ENCODE measurements around the gene TNFRSF4. TPM values are rescaled to one million over a fixed set of nuclear protein-coding genes. Genes with fewer than 3 reads are reported as not detected.

TNFRSF4 gene
- total and polyA plus RNA-seq, 4 donors = 0.20 to 1.5 (median 1.1) TPM

- Histone ChIP-seq H3K4me3 (ENCODE audit: low read depth, low read length) (no peak overlapping the region), H3K27me3 (ENCODE audit: control insufficient read depth, insufficient read depth, low read length) (peaks cover 21% of the 10 kb centered on the region), H3K36me3 (ENCODE audit: control insufficient read depth, insufficient read depth, low read length) (no peaks in the 10 kb centered on the region), H3K9me3 (ENCODE audit: control insufficient read depth, insufficient read depth, low read length) (no peaks in the 10 kb centered on the region), H3K4me1 (ENCODE audit: control insufficient read depth, insufficient read depth, low read length) (peaks cover 8% of the 10 kb centered on the region), H3K27ac (ENCODE audit: low read depth, low read length) (no peak overlapping the region)
- 59% methylated on average over 48 of the region's 48 CpGs for WGBS (ENCODE audit: insufficient coverage)
- DNase-seq (ENCODE audit: low read depth in 4 of 6, low spot score in 6 of 6) = no peak
Measured at GRCh38 chr1:1164701-1165451, 49.1 kb downstream of the TNFRSF4 start.

DNA sequence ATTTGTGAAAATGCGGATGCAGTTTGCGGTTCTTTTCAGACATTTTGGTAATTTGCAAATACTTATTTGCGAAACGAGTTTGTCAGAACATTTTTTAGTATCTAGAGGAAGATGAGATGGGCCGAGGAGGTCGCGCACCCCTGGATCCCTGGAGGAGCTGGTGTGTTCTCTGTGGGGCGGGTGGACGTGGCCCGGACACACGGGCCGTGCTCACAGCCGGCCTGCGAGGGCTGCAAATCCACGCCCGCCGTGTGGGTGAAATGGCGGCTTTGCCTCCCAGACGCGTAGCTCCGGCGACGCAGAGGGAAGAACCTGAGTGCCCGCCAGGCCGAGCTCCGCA lies 49.6 kb downstream of the TNFRSF4 start:
- WGBS (ENCODE audit: insufficient coverage) = 64% methylated on average over 23 of the region's 26 CpGs
- H3K9me3 ChIP-seq (ENCODE audit: control insufficient read depth, insufficient read depth, low read length) = no peaks in the 10 kb centered on the region
- H3K4me3 ChIP-seq (ENCODE audit: low read depth, low read length) = no peak overlapping the region
- H3K36me3 ChIP-seq (ENCODE audit: control insufficient read depth, insufficient read depth, low read length) = no peaks in the 10 kb centered on the region
- no peak overlapping the region for H3K27ac ChIP-seq (ENCODE audit: low read depth, low read length)
- no peak for DNase-seq (ENCODE audit: low read depth in 4 of 6, low spot score in 6 of 6)
- peaks cover 21% of the 10 kb centered on the region for H3K27me3 ChIP-seq (ENCODE audit: control insufficient read depth, insufficient read depth, low read length)
- H3K4me1 ChIP-seq (ENCODE audit: control insufficient read depth, insufficient read depth, low read length) = peaks cover 7% of the 10 kb centered on the region

GRCh38 chr1:1163538-1164070 lies 50.3 kb downstream of the TNFRSF4 start:
- DNase-seq (ENCODE audit: low read depth in 4 of 6, low spot score in 6 of 6) = no peak
- Histone ChIP-seq H3K4me1 (ENCODE audit: control insufficient read depth, insufficient read depth, low read length) (peaks cover 12% of the 10 kb centered on the region), H3K27ac (ENCODE audit: low read depth, low read length) (no peak overlapping the region), H3K27me3 (ENCODE audit: control insufficient read depth, insufficient read depth, low read length) (peaks cover 21% of the 10 kb centered on the region), H3K9me3 (ENCODE audit: control insufficient read depth, insufficient read depth, low read length) (no peaks in the 10 kb centered on the region), H3K36me3 (ENCODE audit: control insufficient read depth, insufficient read depth, low read length) (no peaks in the 10 kb centered on the region), H3K4me3 (ENCODE audit: low read depth, low read length) (no peak overlapping the region)
- 83% methylated on average over 33 of the region's 33 CpGs for WGBS (ENCODE audit: insufficient coverage)

- H3K27me3 ChIP-seq (ENCODE audit: control insufficient read depth, insufficient read depth, low read length) = peaks cover 21% of the 10 kb centered on the region
- no peaks in the 10 kb centered on the region for H3K36me3 ChIP-seq (ENCODE audit: control insufficient read depth, insufficient read depth, low read length)
- no peaks in the 10 kb centered on the region for H3K9me3 ChIP-seq (ENCODE audit: control insufficient read depth, insufficient read depth, low read length)
- no peak for DNase-seq (ENCODE audit: low read depth in 4 of 6, low spot score in 6 of 6)
- no peak overlapping the region for H3K4me3 ChIP-seq (ENCODE audit: low read depth, low read length)
- no peak overlapping the region for H3K27ac ChIP-seq (ENCODE audit: low read depth, low read length)
- WGBS (ENCODE audit: insufficient coverage) = 71% methylated on average over 71 of the region's 73 CpGs
- peaks cover 19% of the 10 kb centered on the region for H3K4me1 ChIP-seq (ENCODE audit: control insufficient read depth, insufficient read depth, low read length)
Measured at GRCh38 chr1:1162597-1163537, 51.1 kb downstream of the TNFRSF4 start.

- DNase-seq (ENCODE audit: low read depth in 4 of 6, low spot score in 6 of 6) = peak in 1 of 6 donors; percentile 28
- 50% methylated on average over 17 of the region's 17 CpGs for WGBS (ENCODE audit: insufficient coverage)
- H3K27me3 ChIP-seq (ENCODE audit: control insufficient read depth, insufficient read depth, low read length) = peaks cover 21% of the 10 kb centered on the region
- no peak overlapping the region for H3K27ac ChIP-seq (ENCODE audit: low read depth, low read length)
- H3K9me3 ChIP-seq (ENCODE audit: control insufficient read depth, insufficient read depth, low read length) = no peaks in the 10 kb centered on the region
- no peak overlapping the region for H3K4me3 ChIP-seq (ENCODE audit: low read depth, low read length)
- H3K4me1 ChIP-seq (ENCODE audit: control insufficient read depth, insufficient read depth, low read length) = peaks cover 28% of the 10 kb centered on the region
- H3K36me3 ChIP-seq (ENCODE audit: control insufficient read depth, insufficient read depth, low read length) = no peaks in the 10 kb centered on the region
Measured at GRCh38 chr1:1161683-1162079, 52.3 kb downstream of the TNFRSF4 start.

Small RNA genes lying within 50 kb of the gene (small RNA-seq; reads per million reads assigned to genes)
- 0.30 reads per million, percentile 28 among the genes with 10 or more reads in this experiment for gene MIR200A (ENCODE audit: low replicate concordance)
- 1.6 reads per million, percentile 87 among the genes with 10 or more reads in this experiment for gene MIR200B (ENCODE audit: low replicate concordance)
- 0.53 reads per million, percentile 58 among the genes with 10 or more reads in this experiment for gene MIR429 (ENCODE audit: low replicate concordance)

Other genes with a start within 250 kb of the TNFRSF4 start
- not detected for gene PLEKHN1, start 247.7 kb downstream of the TNFRSF4 start, total RNA-seq
- gene PLEKHN1, start 247.7 kb downstream of the TNFRSF4 start, polyA plus RNA-seq (ENCODE audit: insufficient read length in 2 of 2) = under 1 TPM in 1 of 2 donors, not detected in 1; 0.26 TPM
- gene PERM1, start 232.1 kb downstream of the TNFRSF4 start, total RNA-seq = not detected
- gene PERM1, start 232.1 kb downstream of the TNFRSF4 start, polyA plus RNA-seq (ENCODE audit: insufficient read length in 2 of 2) = under 1 TPM in 1 of 2 donors, not detected in 1; 0.39 TPM
- gene HES4, start 214.1 kb downstream of the TNFRSF4 start, total RNA-seq = 10 to 100 TPM; 12.3 to 77.1 TPM
- 10 to 100 TPM; 72.3 to 74.0 TPM for gene HES4, start 214.1 kb downstream of the TNFRSF4 start, polyA plus RNA-seq (ENCODE audit: insufficient read length in 2 of 2)
- 10 to 100 TPM; 34.4 to 48.8 TPM for gene ISG15, start 200.7 kb downstream of the TNFRSF4 start, total RNA-seq
- gene ISG15, start 200.7 kb downstream of the TNFRSF4 start, polyA plus RNA-seq (ENCODE audit: insufficient read length in 2 of 2) = 10 to 100 TPM; 27.7 to 28.0 TPM
- gene AGRN, start 194.0 kb downstream of the TNFRSF4 start, total RNA-seq = 10 to 100 TPM; 62.8 to 75.7 TPM
- 100 to 1,000 TPM; 274 to 280 TPM for gene AGRN, start 194.0 kb downstream of the TNFRSF4 start, polyA plus RNA-seq (ENCODE audit: insufficient read length in 2 of 2)
- gene RNF223, start 139.8 kb downstream of the TNFRSF4 start, total RNA-seq = not detected
- under 1 TPM in 1 of 2 donors, not detected in 1; 0.20 TPM for gene RNF223, start 139.8 kb downstream of the TNFRSF4 start, polyA plus RNA-seq (ENCODE audit: insufficient read length in 2 of 2)
- 1 to 10 TPM; 4.4 to 9.9 TPM for gene C1orf159, start 98.1 kb downstream of the TNFRSF4 start, total RNA-seq
- gene C1orf159, start 98.1 kb downstream of the TNFRSF4 start, polyA plus RNA-seq (ENCODE audit: insufficient read length in 2 of 2) = 10 to 100 TPM; 22.3 to 27.0 TPM
- gene TTLL10, start 40.3 kb downstream of the TNFRSF4 start, total RNA-seq = 1 to 10 TPM in 1 of 2 donors, under 1 TPM in 1; 0.79 to 2.1 TPM
- gene TTLL10, start 40.3 kb downstream of the TNFRSF4 start, polyA plus RNA-seq (ENCODE audit: insufficient read length in 2 of 2) = 1 to 10 TPM; 1.2 to 1.3 TPM
- gene TNFRSF18, start 7.6 kb downstream of the TNFRSF4 start, total RNA-seq = under 1 TPM; 0.20 to 0.22 TPM
- under 1 TPM; 0.36 to 0.68 TPM for gene TNFRSF18, start 7.6 kb downstream of the TNFRSF4 start, polyA plus RNA-seq (ENCODE audit: insufficient read length in 2 of 2)
- gene SDF4, start 17.8 kb upstream of the TNFRSF4 start, total RNA-seq = 10 to 100 TPM; 31.0 to 86.7 TPM
- 100 to 1,000 TPM; 125 to 160 TPM for gene SDF4, start 17.8 kb upstream of the TNFRSF4 start, polyA plus RNA-seq (ENCODE audit: insufficient read length in 2 of 2)
- 10 to 100 TPM; 11.5 to 30.4 TPM for gene B3GALT6, start 18.1 kb upstream of the TNFRSF4 start, total RNA-seq
- 10 to 100 TPM; 39.7 to 40.1 TPM for gene B3GALT6, start 18.1 kb upstream of the TNFRSF4 start, polyA plus RNA-seq (ENCODE audit: insufficient read length in 2 of 2)
- 10 to 100 TPM in 1 of 2 donors, 1 to 10 TPM in 1; 2.7 to 10.4 TPM for gene C1QTNF12, start 32.6 kb upstream of the TNFRSF4 start, total RNA-seq
- 1 to 10 TPM; 1.4 to 5.7 TPM for gene C1QTNF12, start 32.6 kb upstream of the TNFRSF4 start, polyA plus RNA-seq (ENCODE audit: insufficient read length in 2 of 2)
- 10 to 100 TPM; 26.4 to 42.4 TPM for gene UBE2J2, start 59.7 kb upstream of the TNFRSF4 start, total RNA-seq
- gene UBE2J2, start 59.7 kb upstream of the TNFRSF4 start, polyA plus RNA-seq (ENCODE audit: insufficient read length in 2 of 2) = 10 to 100 TPM; 65.6 to 82.9 TPM
- 10 to 100 TPM in 1 of 2 donors, 1 to 10 TPM in 1; 2.2 to 10.3 TPM for gene SCNN1D, start 66.3 kb upstream of the TNFRSF4 start, total RNA-seq
- gene SCNN1D, start 66.3 kb upstream of the TNFRSF4 start, polyA plus RNA-seq (ENCODE audit: insufficient read length in 2 of 2) = 10 to 100 TPM; 16.8 to 24.5 TPM
- gene ACAP3, start 93.8 kb upstream of the TNFRSF4 start, total RNA-seq = 10 to 100 TPM; 58.7 to 70.6 TPM
- 100 to 1,000 TPM; 222 to 265 TPM for gene ACAP3, start 93.8 kb upstream of the TNFRSF4 start, polyA plus RNA-seq (ENCODE audit: insufficient read length in 2 of 2)
- gene PUSL1, start 94.4 kb upstream of the TNFRSF4 start, total RNA-seq = 10 to 100 TPM in 1 of 2 donors, 1 to 10 TPM in 1; 6.2 to 14.2 TPM
- 10 to 100 TPM; 16.0 to 17.7 TPM for gene PUSL1, start 94.4 kb upstream of the TNFRSF4 start, polyA plus RNA-seq (ENCODE audit: insufficient read length in 2 of 2)
- 10 to 100 TPM; 39.8 to 82.5 TPM for gene INTS11, start 110.5 kb upstream of the TNFRSF4 start, total RNA-seq
- 100 to 1,000 TPM; 146 to 206 TPM for gene INTS11, start 110.5 kb upstream of the TNFRSF4 start, polyA plus RNA-seq (ENCODE audit: insufficient read length in 2 of 2)
- gene CPTP, start 110.6 kb upstream of the TNFRSF4 start, total RNA-seq = 10 to 100 TPM in 1 of 2 donors, 1 to 10 TPM in 1; 9.6 to 18.8 TPM
- 10 to 100 TPM; 31.8 to 32.0 TPM for gene CPTP, start 110.6 kb upstream of the TNFRSF4 start, polyA plus RNA-seq (ENCODE audit: insufficient read length in 2 of 2)
- under 1 TPM; 0.10 to 0.44 TPM for gene TAS1R3, start 117.1 kb upstream of the TNFRSF4 start, total RNA-seq
- gene TAS1R3, start 117.1 kb upstream of the TNFRSF4 start, polyA plus RNA-seq (ENCODE audit: insufficient read length in 2 of 2) = under 1 TPM; 0.86 to 0.98 TPM
- gene DVL1, start 135.3 kb upstream of the TNFRSF4 start, total RNA-seq = 10 to 100 TPM; 35.7 to 68.7 TPM
- 10 to 100 TPM; 82.7 to 87.1 TPM for gene DVL1, start 135.3 kb upstream of the TNFRSF4 start, polyA plus RNA-seq (ENCODE audit: insufficient read length in 2 of 2)
- 100 to 1,000 TPM in 1 of 2 donors, 10 to 100 TPM in 1; 40.6 to 212 TPM for gene MXRA8, start 144.4 kb upstream of the TNFRSF4 start, total RNA-seq
- 100 to 1,000 TPM in 1 of 2 donors, 10 to 100 TPM in 1; 48.1 to 106 TPM for gene MXRA8, start 144.4 kb upstream of the TNFRSF4 start, polyA plus RNA-seq (ENCODE audit: insufficient read length in 2 of 2)
- gene AURKAIP1, start 161.1 kb upstream of the TNFRSF4 start, total RNA-seq = 100 to 1,000 TPM in 1 of 2 donors, 10 to 100 TPM in 1; 41.4 to 105 TPM
- 100 to 1,000 TPM; 124 to 130 TPM for gene AURKAIP1, start 161.1 kb upstream of the TNFRSF4 start, polyA plus RNA-seq (ENCODE audit: insufficient read length in 2 of 2)
- gene CCNL2, start 185.2 kb upstream of the TNFRSF4 start, total RNA-seq = 100 to 1,000 TPM; 148 to 178 TPM
- gene CCNL2, start 185.2 kb upstream of the TNFRSF4 start, polyA plus RNA-seq (ENCODE audit: insufficient read length in 2 of 2) = 100 to 1,000 TPM; 214 to 303 TPM
- 100 to 1,000 TPM in 1 of 2 donors, 10 to 100 TPM in 1; 56.9 to 117 TPM for gene MRPL20, start 193.1 kb upstream of the TNFRSF4 start, total RNA-seq
- 100 to 1,000 TPM; 108 to 119 TPM for gene MRPL20, start 193.1 kb upstream of the TNFRSF4 start, polyA plus RNA-seq (ENCODE audit: insufficient read length in 2 of 2)
- 1 to 10 TPM; 1.8 to 6.7 TPM for gene ANKRD65, start 207.1 kb upstream of the TNFRSF4 start, total RNA-seq
- 10 to 100 TPM; 10.6 to 10.8 TPM for gene ANKRD65, start 207.1 kb upstream of the TNFRSF4 start, polyA plus RNA-seq (ENCODE audit: insufficient read length in 2 of 2)
- 10 to 100 TPM; 11.4 to 34.5 TPM for gene VWA1, start 221.5 kb upstream of the TNFRSF4 start, total RNA-seq
- 10 to 100 TPM; 53.0 to 67.0 TPM for gene VWA1, start 221.5 kb upstream of the TNFRSF4 start, polyA plus RNA-seq (ENCODE audit: insufficient read length in 2 of 2)
- under 1 TPM; 0.10 to 0.72 TPM for gene ATAD3C, start 235.5 kb upstream of the TNFRSF4 start, total RNA-seq
- gene ATAD3C, start 235.5 kb upstream of the TNFRSF4 start, polyA plus RNA-seq (ENCODE audit: insufficient read length in 2 of 2) = 1 to 10 TPM in 1 of 2 donors, under 1 TPM in 1; 0.68 to 2.3 TPM